Activated CD4-positive, alpha-beta T cell treated with anti-CD3 and anti-CD28 coated beads, Interleukin-2, amount 50 U/mL, for 4 hours (primary cell): ENCODE data around the gene BAIAP2.

Source experiments
- DNase-seq, 2 experiments: peaks; one replicate each; pipeline ENCODE4 v3.0.0-alpha.2; 2020

The BAIAP2 gene

GRCh38 chr17:81092518-81093095 lies 57.7 kb downstream of the BAIAP2 start:
- no peak for DNase-seq

- DNase-seq = no peak
Observed at GRCh38 chr17:81093619-81094508, 58.9 kb downstream of the BAIAP2 start.

- DNase-seq = peak; percentile 91
Observed at GRCh38 chr17:81094509-81095382, 59.8 kb downstream of the BAIAP2 start.

- DNase-seq = peak in 1 of 2 experiments; percentile 11
Observed at GRCh38 chr17:81095383-81095762, 60.4 kb downstream of the BAIAP2 start.

- no peak for DNase-seq
Observed at GRCh38 chr17:81096741-81097133, 61.8 kb downstream of the BAIAP2 start.

GRCh38 chr17:81097134-81097942 lies 62.4 kb downstream of the BAIAP2 start:
- DNase-seq = peak; percentile 69 to 74

- DNase-seq = no peak
Observed at GRCh38 chr17:81097943-81098308, 63.0 kb downstream of the BAIAP2 start.

- DNase-seq = no peak
Observed at GRCh38 chr17:81099888-81100287, 64.9 kb downstream of the BAIAP2 start.

GRCh38 chr17:81100668-81101067 lies 65.7 kb downstream of the BAIAP2 start:
- DNase-seq = no peak

GRCh38 chr17:81101614-81102306 lies 66.8 kb downstream of the BAIAP2 start:
- DNase-seq = peak; percentile 81 to 85

GRCh38 chr17:81102352-81102751 lies 67.4 kb downstream of the BAIAP2 start:
- DNase-seq = no peak

GRCh38 chr17:81102869-81103268 lies 67.9 kb downstream of the BAIAP2 start:
- no peak for DNase-seq

- DNase-seq = no peak
Observed at GRCh38 chr17:81103379-81103778, 68.4 kb downstream of the BAIAP2 start.

- no peak for DNase-seq
Observed at GRCh38 chr17:81106716-81107115, 71.8 kb downstream of the BAIAP2 start.

- DNase-seq = no peak
Observed at GRCh38 chr17:81108220-81108619, 73.3 kb downstream of the BAIAP2 start.

GRCh38 chr17:81109957-81110356 lies 75.0 kb downstream of the BAIAP2 start:
- DNase-seq = no peak

- no peak for DNase-seq
Observed at GRCh38 chr17:81110488-81111040, 75.6 kb downstream of the BAIAP2 start.

GRCh38 chr17:81111066-81111465 lies 76.1 kb downstream of the BAIAP2 start:
- DNase-seq = no peak

- no peak for DNase-seq
Observed at GRCh38 chr17:81112450-81112849, 77.5 kb downstream of the BAIAP2 start.

- no peak for DNase-seq
Observed at GRCh38 chr17:81113158-81113724, 78.3 kb downstream of the BAIAP2 start.
